GM12878 (cell line): ENCODE results near the gene HIBCH. TPM values are rescaled to one million over a fixed set of nuclear protein-coding genes. Genes with fewer than 3 reads are reported as not detected.

Source experiments
- ATAC-seq: fragments of 200-7000 bp; cut with Tn5 transposase; 3 replicates; pipeline ENCODE4 v1.9.1; 2020; ENCODE audit warnings: mild to moderate bottlenecking, moderate library complexity
- BruUV-seq: library from RNA; stranded (reverse); fragments of 400-500 nt; replicated peaks from 2 replicates; lab custom pipeline; 2021; lab: Mats Ljungman, UMichigan
- CTCF ChIA-PET: fragments of 300-600 bp; sonication (Branson Sonifier 250); formaldehyde crosslinking; extraction: SDS; loops from one replicate; lab custom pipeline; 2021; ENCODE audit warnings: inconsistent platforms; lab: Yijun Ruan, JAX
- POLR2A ChIA-PET: fragments of 350-600 bp; formaldehyde crosslinking; extraction: SDS; loops from one replicate; lab custom pipeline; 2021; ENCODE audit warnings: inconsistent platforms; lab: Charles Lee
- RAD21 ChIA-PET: fragments of 300-600 bp; sonication (Branson Sonifier 250); formaldehyde crosslinking; loops from one replicate; lab custom pipeline; 2023; ENCODE audit warnings: antibody characterized with exemption; ENCODE audit not compliant: unreplicated experiment; lab: Charles Lee
- SMC1A ChIA-PET: fragments of 300-600 bp; sonication (Branson Sonifier 250); formaldehyde crosslinking; loops from one replicate; lab custom pipeline; 2023; ENCODE audit not compliant: unreplicated experiment, uncharacterized antibody; lab: Charles Lee
- DNase-seq: peaks from one replicate; pipeline ENCODE4 v3.0.0-alpha.2; 2011; ENCODE audit warnings: low read depth, low spot score
- FAIRE-seq: peaks from 3 replicates; lab custom pipeline; 2011; peaks lifted over from hg19 to GRCh38; lab: Jason Lieb, UNC
- H2AFZ ChIP-seq: 2 replicates; pipeline ENCODE4 v1.6.0; 2011; ENCODE audit warnings: low read depth, low read length, control low read depth; ENCODE audit not compliant: control insufficient read depth
- H3K27ac ChIP-seq: 2 replicates; pipeline ENCODE4 v1.5.1; 2011; ENCODE audit warnings: control low read depth; ENCODE audit not compliant: control insufficient read depth, insufficient read depth
- H3K27me3 ChIP-seq, 2 experiments: replicated peaks in 1 of 2; 2 replicates each; pipeline versions ENCODE4 v1.6.0 to v1.6.1; 2011; ENCODE audit warnings: low read length in 1 of 2; ENCODE audit not compliant: control insufficient read depth in 2 of 2, insufficient read depth in 2 of 2
- H3K36me3 ChIP-seq, 2 experiments: 2 replicates each; pipeline ENCODE4 v1.5.1; 2011; ENCODE audit warnings: low read length in 1 of 2; ENCODE audit not compliant: control insufficient read depth in 2 of 2, insufficient read depth in 2 of 2
- H3K4me1 ChIP-seq: 2 replicates; pipeline ENCODE4 v1.6.1; 2011; ENCODE audit warnings: mild to moderate bottlenecking, low read length, moderate library complexity, mixed read lengths; ENCODE audit not compliant: control insufficient read depth, insufficient read depth
- H3K4me2 ChIP-seq: 2 replicates; pipeline ENCODE4 v1.6.0; 2011; ENCODE audit warnings: control low read depth; ENCODE audit not compliant: control insufficient read depth, insufficient read depth
- H3K4me3 ChIP-seq: fragments of 200-600 bp; sonication (generic); 2 replicates; pipeline ENCODE4 v1.5.1; 2016
- H3K79me2 ChIP-seq: 2 replicates; pipeline ENCODE4 v1.6.0; 2011; ENCODE audit warnings: low read length; ENCODE audit not compliant: control insufficient read depth, insufficient read depth
- H3K9ac ChIP-seq: 2 replicates; pipeline ENCODE4 v1.8.0; 2011; ENCODE audit warnings: low read length, control low read depth, mixed read lengths; ENCODE audit not compliant: control insufficient read depth, insufficient read depth
- H3K9me3 ChIP-seq: replicated peaks from 3 replicates; pipeline ENCODE4 v1.5.1; 2011; ENCODE audit warnings: mild to moderate bottlenecking, low read length; ENCODE audit not compliant: control insufficient read depth, insufficient read depth
- H4K20me1 ChIP-seq: 2 replicates; pipeline ENCODE4 v1.6.0; 2011; ENCODE audit not compliant: control insufficient read depth, insufficient read depth
- CEBPB ChIP-seq, 2 experiments: fragments of 150-350 bp in 1 of 2; IDR thresholded peaks; 2 replicates each; pipeline ENCODE4 v1.6.1; 2012 to 2014; ENCODE audit warnings: low read depth in 2 of 2, low read length in 2 of 2, borderline replicate concordance in 1 of 2, inconsistent platforms in 1 of 2
- JUNB ChIP-seq: IDR thresholded peaks from 2 replicates; pipeline ENCODE4 v1.6.1; 2016; ENCODE audit warnings: antibody characterized with exemption, mild to moderate bottlenecking
- RUNX3 ChIP-seq: IDR thresholded peaks from 2 replicates; pipeline ENCODE4 v1.6.1; 2012; ENCODE audit warnings: low read length, inconsistent platforms
- SMAD1 ChIP-seq: fragments of 450-650 bp; IDR thresholded peaks from 2 replicates; pipeline ENCODE4 v1.6.1; 2018; ENCODE audit warnings: mild to moderate bottlenecking, low read depth; ENCODE audit not compliant: partially characterized antibody
- TCF7 ChIP-seq: IDR thresholded peaks from 2 replicates; pipeline ENCODE4 v1.6.1; 2014; ENCODE audit warnings: antibody characterized with exemption, borderline replicate concordance
- WGBS: methylation state at CpG from one replicate; pipeline ENCODE4 v1.1.6; 2016; ENCODE audit warnings: low lambda C conversion rate; ENCODE audit not compliant: insufficient replicate concordance, insufficient coverage; ENCODE audit errors: missing lambda C conversion rate; 5-methylcytosine and 5-hydroxymethylcytosine counted together
- in situ Hi-C: fragments of 300-500 bp; cut with MboI; formaldehyde crosslinking; loops from 9 replicates; pipeline ENCODE4 v1.14.3; 2018; ENCODE audit warnings: mixed read lengths
- intact Hi-C: fragments of 100-400 bp; cut with micrococcal nuclease; formaldehyde crosslinking; loops from one replicate; pipeline ENCODE4 v1.14.2; 2022; ENCODE audit not compliant: unreplicated experiment
- polyA plus RNA-seq, 11 experiments: library from polyadenylated mRNA; depleted of rRNA in 4 of 11; unstranded in 6 of 11; stranded (reverse) in 5 of 11; fragments of >200 nt; fragmentation: Nextera tagmentation in 4 of 11; fragmentation: Illumina TruSeq in 1 of 11; extraction: Ambion mirVana in 4 of 11; extraction: Trizol in 1 of 11; gene quantifications; 1 replicate in 1 of 11; 2 replicates in 10 of 11; pipeline versions ENCODE4 v1.2.1 to v1.2.3, GENCODE V29; 2011 to 2016; ENCODE audit warnings: inconsistent platforms in 2 of 11, missing spikeins in 2 of 11, low read depth in 1 of 11
- total RNA-seq, 4 experiments: library from RNA; depleted of rRNA in 3 of 4; stranded (reverse); fragments of >200 nt in 3 of 4; fragmentation: Illumina TruSeq in 1 of 4; extraction: Trizol in 1 of 4; gene quantifications; 2 replicates each; pipeline versions ENCODE4 v1.2.1 to v1.2.3, GENCODE V29; 2013 to 2021
- TF ChIP-seq, protein P1 (sequence below): IDR thresholded peaks from 2 replicates; pipeline ENCODE4 v1.6.1; 2011; ENCODE audit warnings: low read depth, low read length, improper control_type of control experiment, borderline replicate concordance
- TF ChIP-seq, protein P2 (sequence below): fragments of 450-650 bp; IDR thresholded peaks from 2 replicates; pipeline ENCODE4 v1.6.1; 2017; ENCODE audit warnings: mild to moderate bottlenecking, moderate library complexity

The HIBCH gene
- total and polyA plus RNA-seq, 10 of the 15 experiments (the other 5 are each of a cell fraction or from before 2014, with no cell fraction given): 22.3 to 81.0 (median 37.4) TPM

DNA sequence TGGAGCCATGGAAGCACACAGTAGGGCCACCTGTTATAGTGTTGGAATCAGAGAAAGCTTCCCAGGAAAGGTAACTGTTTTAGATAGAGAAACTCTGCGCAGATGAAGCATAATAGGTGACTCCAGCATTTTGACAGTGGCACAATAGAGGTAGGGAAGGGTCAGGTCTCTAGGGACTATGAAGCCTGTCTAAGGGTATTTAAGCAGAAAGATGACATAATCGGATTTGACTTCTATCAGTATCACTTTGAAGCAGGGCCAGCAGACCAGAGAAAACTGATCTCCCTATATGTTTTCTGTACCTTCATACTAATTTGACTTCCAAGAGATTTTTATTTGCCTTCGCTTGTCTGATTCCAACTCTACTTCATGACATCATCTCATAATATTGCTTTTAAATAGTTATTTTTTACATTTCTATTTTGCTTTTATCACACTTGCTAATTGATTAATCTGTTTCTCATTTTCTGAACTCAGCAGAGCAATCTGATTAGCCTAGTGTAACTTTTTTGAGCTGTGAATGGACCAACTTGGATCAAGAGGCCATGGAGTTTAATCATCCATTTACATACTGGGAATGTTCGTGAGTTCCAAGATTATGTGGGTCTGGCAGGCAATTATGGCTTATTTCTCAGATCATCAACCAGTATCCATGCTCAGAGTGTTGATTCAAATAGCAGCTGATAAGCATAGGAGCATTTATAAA, 8.4 kb upstream of the HIBCH start:
- ChIA-PET POLR2A (interaction anchor here (1.0 kb wide), 1 partner anchor 33 kb away, joined by 4 read pairs; no protein-coding TSS in a partner anchor), SMC1A (interaction anchor here (0.9 to 1.2 kb wide), 3 partner anchors 10 to 352 kb away, joined by 3 to 5 read pairs (median 3); no protein-coding TSS in a partner anchor), CTCF (interaction anchor here (1.0 kb wide), 1 partner anchor 16 kb away, joined by 4 read pairs; no protein-coding TSS in a partner anchor), RAD21 (interaction anchor here (1.5 kb wide), 2 partner anchors 17 to 30 kb away, joined by 3 to 4 read pairs; no protein-coding TSS in a partner anchor)
- Histone ChIP-seq H3K4me1 (no peaks in the 10 kb centered on the region), H3K9ac (no peak overlapping the region), H3K27ac (no peak overlapping the region), H3K79me2 (no peaks in the 10 kb centered on the region), H4K20me1 (no peaks in the 10 kb centered on the region), H3K36me3 (no peaks in the 10 kb centered on the region), H3K9me3 (no peaks in the 10 kb centered on the region), H2AFZ (no peak overlapping the region), H3K27me3 (no peaks in the 10 kb centered on the region; a peak in 1 of 4 replicates), H3K4me2 (no peak overlapping the region), H3K4me3 (no peak overlapping the region)
- intact Hi-C loops (no loop called here), in situ Hi-C loops (no loop called here)
- FAIRE-seq (no peak), DNase-seq (no peak), ATAC-seq (peak; percentile 54; the same call in 2 of the 3 replicates)
- BruUV-seq: no TSS peak
- 31% methylated on average over 4 of the region's 4 CpGs for WGBS
- TF ChIP-seq, protein P1, sequence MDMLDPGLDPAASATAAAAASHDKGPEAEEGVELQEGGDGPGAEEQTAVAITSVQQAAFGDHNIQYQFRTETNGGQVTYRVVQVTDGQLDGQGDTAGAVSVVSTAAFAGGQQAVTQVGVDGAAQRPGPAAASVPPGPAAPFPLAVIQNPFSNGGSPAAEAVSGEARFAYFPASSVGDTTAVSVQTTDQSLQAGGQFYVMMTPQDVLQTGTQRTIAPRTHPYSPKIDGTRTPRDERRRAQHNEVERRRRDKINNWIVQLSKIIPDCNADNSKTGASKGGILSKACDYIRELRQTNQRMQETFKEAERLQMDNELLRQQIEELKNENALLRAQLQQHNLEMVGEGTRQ: no peak
- TF ChIP-seq JUNB: no peak
- TF ChIP-seq, protein P2, sequence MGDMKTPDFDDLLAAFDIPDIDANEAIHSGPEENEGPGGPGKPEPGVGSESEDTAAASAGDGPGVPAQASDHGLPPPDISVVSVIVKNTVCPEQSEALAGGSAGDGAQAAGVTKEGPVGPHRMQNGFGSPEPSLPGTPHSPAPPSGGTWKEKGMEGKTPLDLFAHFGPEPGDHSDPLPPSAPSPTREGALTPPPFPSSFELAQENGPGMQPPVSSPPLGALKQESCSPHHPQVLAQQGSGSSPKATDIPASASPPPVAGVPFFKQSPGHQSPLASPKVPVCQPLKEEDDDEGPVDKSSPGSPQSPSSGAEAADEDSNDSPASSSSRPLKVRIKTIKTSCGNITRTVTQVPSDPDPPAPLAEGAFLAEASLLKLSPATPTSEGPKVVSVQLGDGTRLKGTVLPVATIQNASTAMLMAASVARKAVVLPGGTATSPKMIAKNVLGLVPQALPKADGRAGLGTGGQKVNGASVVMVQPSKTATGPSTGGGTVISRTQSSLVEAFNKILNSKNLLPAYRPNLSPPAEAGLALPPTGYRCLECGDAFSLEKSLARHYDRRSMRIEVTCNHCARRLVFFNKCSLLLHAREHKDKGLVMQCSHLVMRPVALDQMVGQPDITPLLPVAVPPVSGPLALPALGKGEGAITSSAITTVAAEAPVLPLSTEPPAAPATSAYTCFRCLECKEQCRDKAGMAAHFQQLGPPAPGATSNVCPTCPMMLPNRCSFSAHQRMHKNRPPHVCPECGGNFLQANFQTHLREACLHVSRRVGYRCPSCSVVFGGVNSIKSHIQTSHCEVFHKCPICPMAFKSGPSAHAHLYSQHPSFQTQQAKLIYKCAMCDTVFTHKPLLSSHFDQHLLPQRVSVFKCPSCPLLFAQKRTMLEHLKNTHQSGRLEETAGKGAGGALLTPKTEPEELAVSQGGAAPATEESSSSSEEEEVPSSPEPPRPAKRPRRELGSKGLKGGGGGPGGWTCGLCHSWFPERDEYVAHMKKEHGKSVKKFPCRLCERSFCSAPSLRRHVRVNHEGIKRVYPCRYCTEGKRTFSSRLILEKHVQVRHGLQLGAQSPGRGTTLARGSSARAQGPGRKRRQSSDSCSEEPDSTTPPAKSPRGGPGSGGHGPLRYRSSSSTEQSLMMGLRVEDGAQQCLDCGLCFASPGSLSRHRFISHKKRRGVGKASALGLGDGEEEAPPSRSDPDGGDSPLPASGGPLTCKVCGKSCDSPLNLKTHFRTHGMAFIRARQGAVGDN: no peak
- no peak for TF ChIP-seq RUNX3
- TF ChIP-seq TCF7: no peak
- no peak for TF ChIP-seq SMAD1
- no peak for TF ChIP-seq CEBPB (IDR thresholded peaks at IDR 0.05; ENCODE audit: borderline replicate concordance in 1 of 2, low read depth in 2 of 2, low read length in 2 of 2)
